ENCODE measurements around the gene CSF3R. TPM values are rescaled to one million over a fixed set of nuclear protein-coding genes. Genes with fewer than 3 reads are reported as not detected.

The CSF3R gene
- total RNA-seq, 1 donor from 2014 or later, result 2.1 TPM

- H3K36me3 Mint-ChIP-seq, result peaks cover 21% of the 10 kb centered on the region
- H3K9me3 Mint-ChIP-seq, result no peaks in the 10 kb centered on the region
- H3K4me1 Mint-ChIP-seq (ENCODE audit: unreplicated experiment), result no peaks in the 10 kb centered on the region
- peak overlapping the region; percentile 41 for H3K27ac Mint-ChIP-seq
- no peak for DNase-seq (ENCODE audit: extremely low spot score, unreplicated experiment)
- no peak for TF ChIP-seq CTCF (conservative IDR thresholded peaks at IDR 0.05)
- H3K27me3 Mint-ChIP-seq, result no peaks in the 10 kb centered on the region
- H3K4me3 Mint-ChIP-seq, result no peak overlapping the region
These were observed 49.6 kb downstream of the CSF3R start for GRCh38 chr1:36433102-36433501.

GRCh38 chr1:36432616-36433015 lies 50.1 kb downstream of the CSF3R start:
- no peaks in the 10 kb centered on the region for H3K27me3 Mint-ChIP-seq
- TF ChIP-seq CTCF (conservative IDR thresholded peaks at IDR 0.05), result no peak
- H3K9me3 Mint-ChIP-seq, result no peaks in the 10 kb centered on the region
- H3K4me3 Mint-ChIP-seq, result no peak overlapping the region
- H3K4me1 Mint-ChIP-seq (ENCODE audit: unreplicated experiment), result no peaks in the 10 kb centered on the region
- H3K36me3 Mint-ChIP-seq, result peaks cover 21% of the 10 kb centered on the region
- DNase-seq (ENCODE audit: extremely low spot score, unreplicated experiment), result no peak
- peak overlapping the region; percentile 41 for H3K27ac Mint-ChIP-seq

GRCh38 chr1:36425791-36426190 lies 56.9 kb downstream of the CSF3R start:
- DNase-seq (ENCODE audit: extremely low spot score, unreplicated experiment), result no peak
- TF ChIP-seq CTCF (conservative IDR thresholded peaks at IDR 0.05), result no peak
- Mint-ChIP-seq H3K4me1 (ENCODE audit: unreplicated experiment) (peaks cover 6% of the 10 kb centered on the region), H3K36me3 (peaks cover 13% of the 10 kb centered on the region), H3K27ac (peak overlapping the region; percentile 85), H3K9me3 (no peaks in the 10 kb centered on the region), H3K4me3 (peak overlapping the region; percentile 13), H3K27me3 (no peaks in the 10 kb centered on the region)

- H3K9me3 Mint-ChIP-seq, result no peaks in the 10 kb centered on the region
- H3K4me1 Mint-ChIP-seq (ENCODE audit: unreplicated experiment), result peaks cover 12% of the 10 kb centered on the region
- peaks cover 20% of the 10 kb centered on the region for H3K36me3 Mint-ChIP-seq
- no peaks in the 10 kb centered on the region for H3K27me3 Mint-ChIP-seq
- no peak for TF ChIP-seq CTCF (conservative IDR thresholded peaks at IDR 0.05)
- no peak for DNase-seq (ENCODE audit: extremely low spot score, unreplicated experiment)
- H3K4me3 Mint-ChIP-seq, result no peak overlapping the region
- H3K27ac Mint-ChIP-seq, result no peak overlapping the region
These were observed 61.1 kb downstream of the CSF3R start for GRCh38 chr1:36421649-36422048.

GRCh38 chr1:36420836-36421317 lies 61.8 kb downstream of the CSF3R start:
- TF ChIP-seq CTCF (conservative IDR thresholded peaks at IDR 0.05), result peak; percentile 93

GRCh38 chr1:36420409-36420808 lies 62.3 kb downstream of the CSF3R start:
- H3K36me3 Mint-ChIP-seq, result peaks cover 16% of the 10 kb centered on the region
- peak overlapping the region; percentile 55 for H3K4me3 Mint-ChIP-seq
- TF ChIP-seq CTCF (conservative IDR thresholded peaks at IDR 0.05), result no peak

More at GRCh38 chr1:36420836-36421317, 61.8 kb downstream of the CSF3R start:
- H3K4me3 Mint-ChIP-seq, result peak overlapping the region; percentile 55
- peaks cover 12% of the 10 kb centered on the region for H3K4me1 Mint-ChIP-seq (ENCODE audit: unreplicated experiment)
- H3K27ac Mint-ChIP-seq, result peak overlapping the region; percentile 88
- peaks cover 19% of the 10 kb centered on the region for H3K36me3 Mint-ChIP-seq
- H3K9me3 Mint-ChIP-seq, result no peaks in the 10 kb centered on the region
- peak; percentile 91 for DNase-seq (ENCODE audit: extremely low spot score, unreplicated experiment)
- H3K27me3 Mint-ChIP-seq, result no peaks in the 10 kb centered on the region

More at GRCh38 chr1:36420409-36420808, 62.3 kb downstream of the CSF3R start:
- peak overlapping the region; percentile 88 for H3K27ac Mint-ChIP-seq
- DNase-seq (ENCODE audit: extremely low spot score, unreplicated experiment), result no peak
- peaks cover 12% of the 10 kb centered on the region for H3K4me1 Mint-ChIP-seq (ENCODE audit: unreplicated experiment)
- no peaks in the 10 kb centered on the region for H3K27me3 Mint-ChIP-seq
- H3K9me3 Mint-ChIP-seq, result no peaks in the 10 kb centered on the region

All from type B pancreatic cell (in vitro differentiated cells).